ENCODE measurements around the gene ABCC8.

GRCh38 chr11:17489751-17490150, 13.1 kb upstream of the ABCC8 start:
- TF ChIP-seq EZH2 (IDR thresholded peaks at IDR 0.05; ENCODE audit: insufficient read depth, poor library complexity, severe bottlenecking) (no peak), EZH2phosphoT487 (IDR thresholded peaks at IDR 0.05; ENCODE audit: insufficient read depth, low read depth) (no peak)

All from GM23248 (cell line).